Adipocyte (in vitro differentiated cells): ENCODE data around the gene CASP8AP2.
"Not testable (repeated sequence)": the region's sequence is repeated elsewhere in the genome, so short reads cannot be mapped to it uniquely, and the experiment has no call there.

Experiments
- DNase-seq: peaks from one replicate; pipeline ENCODE4 v3.0.0-alpha.2; 2015; ENCODE audit warnings: low read depth
- H3K27me3 ChIP-seq: replicated peaks from 2 replicates; pipeline ENCODE4 v1.7.0; 2013; ENCODE audit warnings: mild to moderate bottlenecking, low read length, moderate library complexity; ENCODE audit not compliant: control insufficient read depth, insufficient read depth
- H3K36me3 ChIP-seq: 2 replicates; pipeline ENCODE4 v1.7.0; 2013; ENCODE audit warnings: low read length, mild to moderate bottlenecking, moderate library complexity; ENCODE audit not compliant: control insufficient read depth, insufficient read depth, severe bottlenecking
- H3K4me1 ChIP-seq: 2 replicates; pipeline ENCODE4 v1.7.0; 2013; ENCODE audit warnings: mild to moderate bottlenecking, low read length, moderate library complexity; ENCODE audit not compliant: control insufficient read depth, insufficient read depth
- H3K4me3 ChIP-seq: 2 replicates; pipeline ENCODE4 v1.7.0; 2013; ENCODE audit warnings: mild to moderate bottlenecking, low read length, moderate library complexity
- H3K9ac ChIP-seq: 2 replicates; pipeline ENCODE4 v1.7.0; 2013; ENCODE audit warnings: mild to moderate bottlenecking, low read length, moderate library complexity
- H3K9me3 ChIP-seq: 2 replicates; pipeline ENCODE4 v1.7.0; 2013; ENCODE audit warnings: mild to moderate bottlenecking, low read length, moderate library complexity; ENCODE audit not compliant: control insufficient read depth

The CASP8AP2 gene

GRCh38 chr6:89890845-89891528, 61.3 kb downstream of the CASP8AP2 start:
- H3K9ac ChIP-seq, H3K9me3 ChIP-seq, H3K4me1 ChIP-seq, DNase-seq, H3K4me3 ChIP-seq, H3K36me3 ChIP-seq: not testable (repeated sequence)
- peaks cover 36% of the 10 kb centered on the region for H3K27me3 ChIP-seq

GRCh38 chr6:89892577-89892976, 62.9 kb downstream of the CASP8AP2 start:
- not testable (repeated sequence) for DNase-seq, H3K9me3 ChIP-seq, H3K4me3 ChIP-seq, H3K4me1 ChIP-seq, H3K9ac ChIP-seq, H3K36me3 ChIP-seq
- H3K27me3 ChIP-seq = peaks cover 29% of the 10 kb centered on the region

GRCh38 chr6:89894169-89894568, 64.5 kb downstream of the CASP8AP2 start, which contains the start of gene GJA10:
Gene GJA10 (plus strand): TSS chr6:89894469. CDS start chr6:89894469, 0 bp downstream.
- Histone ChIP-seq H3K27me3 (peaks cover 23% of the 10 kb centered on the region), H3K9ac (no peak within 1 kb of the TSS), H3K9me3 (peaks cover 3% of the 10 kb centered on the region), H3K36me3 (no peaks in the 10 kb centered on the region), H3K4me1 (no peaks in the 10 kb centered on the region), H3K4me3 (no peak within 1 kb of the TSS)
- no peak for DNase-seq

GRCh38 chr6:89895276-89895874, 65.7 kb downstream of the CASP8AP2 start:
- H3K4me1 ChIP-seq = no peaks in the 10 kb centered on the region
- no peak overlapping the region for H3K9ac ChIP-seq
- H3K9me3 ChIP-seq = peaks cover 3% of the 10 kb centered on the region
- peaks cover 24% of the 10 kb centered on the region for H3K27me3 ChIP-seq
- no peaks in the 10 kb centered on the region for H3K36me3 ChIP-seq
- DNase-seq = peak; percentile 62
- H3K4me3 ChIP-seq = no peak overlapping the region

GRCh38 chr6:89910001-89910901, 80.6 kb downstream of the CASP8AP2 start:
- not testable (repeated sequence) for DNase-seq, H3K9ac ChIP-seq, H3K27me3 ChIP-seq, H3K36me3 ChIP-seq, H3K9me3 ChIP-seq, H3K4me3 ChIP-seq, H3K4me1 ChIP-seq

GRCh38 chr6:89910902-89911240, 81.2 kb downstream of the CASP8AP2 start:
- no peaks in the 10 kb centered on the region for H3K4me1 ChIP-seq
- H3K27me3 ChIP-seq = no peaks in the 10 kb centered on the region
- H3K36me3 ChIP-seq = no peaks in the 10 kb centered on the region
- no peak for DNase-seq
- no peak overlapping the region for H3K9ac ChIP-seq
- peaks cover 8% of the 10 kb centered on the region for H3K9me3 ChIP-seq
- no peak overlapping the region for H3K4me3 ChIP-seq

GRCh38 chr6:89916136-89916920, 86.6 kb downstream of the CASP8AP2 start:
- H3K36me3 ChIP-seq = no peaks in the 10 kb centered on the region
- peaks cover 5% of the 10 kb centered on the region for H3K27me3 ChIP-seq
- DNase-seq = no peak
- no peak overlapping the region for H3K4me3 ChIP-seq
- H3K9ac ChIP-seq = no peak overlapping the region
- peaks cover 22% of the 10 kb centered on the region for H3K9me3 ChIP-seq
- no peaks in the 10 kb centered on the region for H3K4me1 ChIP-seq

GRCh38 chr6:89917216-89917615, 87.5 kb downstream of the CASP8AP2 start:
- H3K27me3 ChIP-seq = peaks cover 9% of the 10 kb centered on the region
- H3K4me1 ChIP-seq = peaks cover 3% of the 10 kb centered on the region
- no peaks in the 10 kb centered on the region for H3K36me3 ChIP-seq
- peaks cover 22% of the 10 kb centered on the region for H3K9me3 ChIP-seq
- H3K4me3 ChIP-seq = no peak overlapping the region
- DNase-seq = no peak
- H3K9ac ChIP-seq = no peak overlapping the region

GRCh38 chr6:89917801-89918366, 88.2 kb downstream of the CASP8AP2 start:
- Histone ChIP-seq H3K27me3 (peaks cover 9% of the 10 kb centered on the region), H3K4me3 (no peak overlapping the region), H3K9ac (no peak overlapping the region), H3K9me3 (peaks cover 22% of the 10 kb centered on the region), H3K4me1 (peaks cover 3% of the 10 kb centered on the region), H3K36me3 (no peaks in the 10 kb centered on the region)
- no peak for DNase-seq
